GM19035 (cell line): Measurements from ENCODE around the gene UBE2L5.

Experiments used
- ATAC-seq: cut with Tn5 transposase; IDR thresholded peaks from one replicate; pipeline ENCODE4 v1.9.1; 2021; ENCODE audit not compliant: unreplicated experiment

The UBE2L5 gene

DNA sequence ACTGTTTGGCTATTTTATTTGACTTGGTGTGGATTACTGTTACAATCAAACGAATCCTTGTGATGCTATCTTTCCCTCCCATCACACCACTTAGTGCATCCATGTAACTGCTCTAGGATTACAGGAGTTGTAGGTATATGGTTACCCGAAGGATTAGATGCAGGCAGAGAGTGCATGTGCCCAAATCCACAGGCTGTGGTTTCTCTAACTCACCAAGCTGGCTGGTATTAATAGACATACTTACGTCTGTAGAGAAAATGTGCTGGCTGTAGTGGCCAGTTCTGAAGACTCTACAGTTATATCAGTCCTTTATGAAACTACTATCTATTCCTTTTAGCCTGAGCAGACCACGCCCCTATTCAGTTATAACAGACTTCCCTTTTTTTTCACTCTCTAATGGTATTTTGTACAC, 44.6 kb downstream of the UBE2L5 start:
- ATAC-seq, result no peak

DNA sequence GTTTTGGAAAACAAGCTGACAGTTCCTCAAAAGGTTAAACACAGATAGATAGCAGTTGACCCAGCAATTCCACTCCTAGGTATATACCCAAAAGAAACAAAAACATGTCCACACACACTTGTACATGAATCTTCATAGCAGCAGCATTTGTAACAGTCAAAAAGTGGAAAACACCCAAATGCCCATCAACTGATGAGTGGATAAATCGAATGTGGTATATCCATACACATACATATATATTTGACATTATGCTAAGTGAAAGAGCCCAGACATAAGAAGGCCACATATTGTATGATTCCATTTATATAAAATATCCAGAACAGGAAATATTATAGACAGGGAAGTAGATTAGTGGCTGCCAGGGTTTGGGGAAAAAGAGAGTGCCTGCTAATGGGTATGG, 51.4 kb downstream of the UBE2L5 start:
- ATAC-seq, result no peak

DNA sequence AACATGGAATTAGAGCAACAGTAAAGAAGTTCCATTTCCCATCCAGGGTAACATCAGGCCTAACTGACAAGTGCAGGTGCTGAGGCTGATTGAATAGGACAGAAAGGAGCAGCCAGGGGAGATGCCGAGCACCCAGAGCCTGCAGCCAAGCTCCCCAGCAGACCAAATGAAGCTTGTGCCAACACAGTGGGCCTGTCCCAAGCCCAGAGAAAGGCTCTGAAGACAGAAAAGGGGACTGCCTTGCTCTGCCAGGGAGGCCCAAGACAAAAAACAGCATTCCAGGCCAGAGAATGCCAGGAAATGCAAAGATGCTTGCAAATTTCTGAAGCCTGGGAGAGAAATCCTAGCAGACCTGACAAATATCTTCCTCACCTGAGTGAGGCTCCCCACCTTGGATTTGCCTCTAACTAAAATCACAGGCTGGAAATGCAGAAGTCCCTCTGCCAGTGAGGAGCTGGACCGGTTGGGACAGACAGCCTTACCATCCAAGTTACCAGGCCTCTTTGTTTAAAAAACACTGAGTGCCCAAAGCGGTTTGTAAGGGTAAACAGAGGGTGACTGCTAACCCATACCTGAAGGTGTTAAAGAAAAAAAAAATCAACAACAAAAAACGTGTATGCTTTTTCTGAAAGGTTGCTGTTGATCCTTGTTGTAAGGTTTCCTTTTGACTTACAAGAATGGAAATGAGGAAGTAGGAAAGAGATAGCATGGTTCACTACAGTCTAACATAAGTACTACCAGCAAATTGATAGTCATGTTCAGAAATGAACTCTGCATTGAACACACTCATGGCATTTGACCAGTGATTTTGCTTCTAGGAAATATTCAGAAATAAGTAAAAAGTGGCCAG, 55.3 kb downstream of the UBE2L5 start:
- ATAC-seq, result peak; percentile 87
